HuH-7.5 (cell line): ENCODE results near the gene DTNBP1.
"Not testable (repeated sequence)": the region's sequence is repeated elsewhere in the genome, so short reads cannot be mapped to it uniquely, and the experiment has no call there.

ENCODE experiments used
- DNase-seq: peaks from one replicate; pipeline ENCODE4 v3.0.0; 2011; ENCODE audit warnings: low spot score

The DTNBP1 gene

DNA sequence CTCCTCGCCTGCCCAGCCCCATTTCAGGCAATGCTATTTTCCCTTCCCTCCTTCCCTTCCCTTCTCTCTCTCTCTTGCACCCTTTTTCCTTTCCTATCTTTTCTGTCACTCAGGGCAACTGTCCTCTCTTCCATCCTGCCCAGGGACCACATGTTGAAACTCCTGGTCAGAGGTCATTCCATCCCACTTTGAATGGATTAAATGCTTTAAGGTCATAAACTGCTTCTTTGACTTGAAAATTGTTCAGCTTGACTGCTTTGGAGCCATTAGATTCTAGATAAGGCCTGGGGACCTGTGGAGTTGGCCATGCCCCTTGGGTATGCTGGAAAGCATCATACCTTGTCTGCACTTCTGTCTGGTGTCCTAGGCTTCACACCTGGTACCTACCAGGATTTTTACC lies 106.1 kb downstream of the DTNBP1 start:
- no peak for DNase-seq

DNA sequence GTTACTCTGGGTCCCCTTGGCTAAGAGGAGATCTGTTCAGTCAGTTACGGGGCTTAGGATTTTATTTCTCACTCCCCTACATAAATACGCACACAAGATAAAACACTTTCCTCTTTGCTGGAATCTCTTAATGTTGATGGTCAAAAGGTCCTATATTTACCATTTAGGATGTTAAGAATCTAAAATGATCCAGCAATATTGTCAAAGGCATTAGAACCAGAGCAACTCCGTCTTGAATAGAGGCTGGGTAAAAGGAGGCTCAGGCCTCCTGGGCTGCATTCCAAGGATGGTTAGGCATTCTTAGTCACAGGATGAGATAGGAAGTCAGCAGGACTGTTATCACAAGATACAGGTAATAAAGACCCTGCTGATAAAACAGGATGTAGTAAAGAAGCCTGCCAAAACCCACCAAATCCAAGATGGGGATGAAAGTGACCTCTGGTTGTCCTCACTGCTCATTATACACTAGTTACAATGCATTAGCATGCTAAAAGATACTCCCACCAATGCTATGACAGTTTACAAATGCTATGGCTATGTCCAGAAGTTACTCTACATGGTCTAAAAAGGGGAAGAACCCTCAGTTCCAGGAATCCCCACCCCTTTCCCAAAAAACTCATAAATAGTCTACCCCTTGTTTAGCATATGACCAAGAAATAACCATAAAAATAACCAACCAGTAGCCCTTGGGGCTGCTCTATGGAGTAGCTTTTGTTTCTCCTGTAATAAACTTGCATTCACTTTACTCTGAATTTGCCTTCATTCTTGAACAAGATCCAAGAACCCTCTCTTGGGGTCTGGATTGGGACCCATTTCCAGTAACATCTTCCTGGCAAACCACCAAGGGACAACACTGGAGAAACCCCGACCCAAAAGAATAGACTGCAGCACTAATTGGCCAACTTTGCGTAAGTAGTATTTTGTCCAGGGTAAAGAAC lies 107.5 kb downstream of the DTNBP1 start:
- no peak for DNase-seq

DNA sequence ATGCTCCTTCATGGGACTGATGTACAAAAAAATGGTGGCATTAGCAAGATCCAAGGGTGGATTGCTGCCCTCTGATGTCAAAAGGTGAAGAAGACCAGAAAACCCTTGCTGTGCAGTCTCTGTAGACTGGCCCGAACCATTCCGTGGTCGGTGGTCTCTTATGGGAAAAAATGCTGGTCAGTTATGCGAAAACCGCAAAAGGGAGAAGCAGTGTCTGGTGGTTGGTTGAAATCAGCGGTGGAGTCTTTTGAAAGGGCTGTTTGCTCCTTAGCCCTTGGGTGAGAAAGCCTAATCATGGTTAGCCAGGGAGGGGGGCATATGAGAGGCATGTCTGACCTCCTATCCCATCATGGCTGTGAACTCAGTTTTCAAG lies 108.1 kb downstream of the DTNBP1 start:
- DNase-seq, result no peak

DNA sequence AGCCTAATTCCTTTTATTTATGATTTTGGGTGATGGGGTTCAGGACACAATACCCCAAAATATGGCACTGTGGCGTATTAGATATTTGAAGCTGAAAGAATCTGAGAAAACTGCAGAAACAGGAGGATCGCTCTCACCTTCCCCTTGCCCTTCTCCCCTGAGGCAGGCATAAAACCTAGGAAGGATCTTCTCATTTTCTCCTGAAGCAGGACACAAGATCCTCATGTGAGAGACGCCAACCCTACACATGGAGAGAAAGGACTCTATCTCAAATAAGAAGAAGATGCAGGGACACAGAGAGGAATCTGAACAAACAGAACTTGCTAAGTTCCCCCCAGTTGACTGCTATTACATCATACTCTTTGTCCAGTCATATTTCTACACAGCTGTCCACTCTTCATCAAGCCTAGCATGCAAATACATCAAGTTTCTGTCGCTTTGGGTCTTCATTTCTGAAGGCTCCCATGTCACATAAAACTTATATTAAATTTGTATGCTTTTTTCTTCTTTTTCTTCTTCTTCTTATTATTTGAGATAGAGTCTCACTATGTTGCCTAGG lies 109.0 kb downstream of the DTNBP1 start:
- DNase-seq, result no peak

DNA sequence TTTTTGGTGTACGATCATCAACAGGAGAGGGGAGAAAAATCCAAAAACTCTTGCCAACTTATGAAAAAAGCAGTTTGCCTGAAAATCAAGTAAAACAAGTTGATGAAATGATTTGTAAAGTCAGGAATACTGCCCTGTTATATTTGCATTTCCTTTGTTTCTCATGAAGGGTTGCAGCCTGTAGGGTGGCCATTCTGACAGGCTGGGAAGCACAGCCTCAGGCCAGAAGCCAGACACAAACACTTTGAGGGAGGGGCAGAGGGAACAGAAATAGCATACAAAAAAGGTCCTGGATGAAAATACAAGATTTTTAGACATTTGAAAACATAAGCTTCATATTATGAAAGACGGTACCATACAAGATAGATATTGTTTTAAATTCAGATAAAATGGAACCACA lies 109.8 kb downstream of the DTNBP1 start:
- no peak for DNase-seq

DNA sequence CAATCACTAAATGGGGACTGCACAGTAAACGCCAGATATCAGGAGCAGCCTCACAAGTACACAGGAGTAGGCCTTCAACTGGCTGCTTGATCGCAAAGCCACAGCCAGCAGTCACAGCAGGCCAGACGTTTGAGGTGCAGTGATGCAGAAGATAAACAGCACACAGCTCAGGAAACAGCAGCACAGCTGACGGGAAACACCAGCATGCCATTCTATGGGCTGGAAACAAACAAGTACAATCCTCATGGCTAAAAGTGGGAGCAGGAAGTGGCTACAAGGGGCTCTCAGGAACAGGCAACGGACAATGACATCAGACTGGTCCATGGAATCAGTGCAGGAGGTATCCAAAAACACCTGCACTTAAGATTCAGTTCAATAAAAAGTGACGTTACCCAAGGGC lies 111.0 kb downstream of the DTNBP1 start:
- DNase-seq, result no peak

DNA sequence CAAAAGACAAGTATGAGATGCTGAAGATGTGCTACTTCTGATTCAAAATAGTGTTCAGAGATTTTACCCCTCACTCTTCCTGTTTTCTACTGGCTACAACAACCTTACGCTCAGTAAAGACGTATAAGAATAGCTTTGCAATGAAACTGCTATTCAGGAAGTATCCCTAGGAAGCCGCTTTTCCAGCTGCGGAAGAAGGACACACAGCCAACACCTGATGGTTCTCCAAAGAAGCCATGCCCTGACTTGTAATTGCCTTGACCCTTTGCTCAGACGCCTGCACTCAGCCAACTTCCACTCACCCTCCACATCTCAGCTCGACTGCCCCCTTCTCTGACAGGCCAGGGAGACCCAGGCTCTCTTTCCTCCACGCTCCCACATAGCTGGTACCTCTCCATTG lies 111.6 kb downstream of the DTNBP1 start:
- no peak for DNase-seq

DNA sequence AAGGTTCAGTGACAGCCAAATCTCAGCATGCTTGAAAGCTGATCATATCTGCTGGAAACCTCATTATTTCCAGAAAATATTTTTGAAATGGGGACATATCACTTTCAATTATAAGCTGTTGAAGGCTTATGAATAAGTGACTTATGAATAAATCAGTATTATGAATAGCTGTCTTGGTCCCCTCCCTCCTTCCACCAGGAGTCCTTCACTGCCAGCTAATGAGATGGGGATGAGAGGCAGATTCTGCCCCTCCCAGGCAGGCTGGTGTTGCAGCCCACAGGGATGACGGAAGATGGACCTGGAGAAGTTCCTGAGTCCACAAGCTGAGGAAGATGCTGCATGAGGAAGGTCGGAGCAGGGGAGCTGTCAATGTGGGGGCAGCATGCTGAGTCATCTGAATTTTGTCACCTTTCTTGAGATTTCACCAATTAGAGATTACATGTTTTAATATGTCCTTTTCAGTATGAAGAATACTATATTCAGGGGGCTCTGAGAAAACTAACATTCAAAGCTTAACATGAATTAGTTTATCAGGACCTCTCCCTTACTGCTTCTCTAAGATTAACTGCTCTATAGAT lies 112.2 kb downstream of the DTNBP1 start:
- DNase-seq, result no peak

DNA sequence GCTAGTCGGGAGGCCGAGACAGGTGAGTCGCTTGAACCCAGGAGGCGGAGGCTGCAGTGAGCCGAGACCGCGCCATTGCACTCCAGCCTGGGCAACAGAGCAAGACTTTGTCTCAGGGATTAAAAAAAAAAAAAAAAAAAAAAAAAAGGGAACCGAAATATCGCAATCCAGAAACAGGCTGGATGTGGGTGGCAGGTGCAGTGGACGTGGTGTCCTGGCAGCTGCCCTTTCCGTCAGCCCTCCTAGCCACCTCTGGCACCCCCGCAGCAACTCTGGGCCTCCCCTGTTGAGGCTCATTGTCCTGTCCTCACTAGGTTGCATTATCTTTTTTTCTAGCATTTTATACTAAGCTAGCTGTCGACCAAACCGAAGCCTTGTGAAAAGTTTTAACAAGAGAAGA lies 113.5 kb downstream of the DTNBP1 start:
- no peak for DNase-seq

DNA sequence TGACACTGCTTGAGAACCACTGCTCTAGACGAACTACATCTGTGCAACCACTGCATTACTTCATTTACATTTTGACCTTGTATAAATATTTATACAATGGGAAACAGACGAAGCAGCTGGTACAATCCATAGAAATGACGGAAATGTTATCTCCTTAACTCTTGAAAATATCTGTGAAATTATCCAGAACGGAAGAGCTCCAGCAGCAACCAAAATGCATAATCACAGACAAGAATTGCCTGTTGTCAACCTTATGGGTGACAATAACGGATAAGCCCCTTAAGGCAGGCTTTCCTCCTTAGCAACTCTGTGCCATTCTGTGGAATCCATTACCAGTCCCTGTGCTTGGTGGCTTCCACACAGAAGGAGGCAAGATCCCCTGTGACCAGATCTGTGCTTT lies 115.4 kb downstream of the DTNBP1 start:
- no peak for DNase-seq

DNA sequence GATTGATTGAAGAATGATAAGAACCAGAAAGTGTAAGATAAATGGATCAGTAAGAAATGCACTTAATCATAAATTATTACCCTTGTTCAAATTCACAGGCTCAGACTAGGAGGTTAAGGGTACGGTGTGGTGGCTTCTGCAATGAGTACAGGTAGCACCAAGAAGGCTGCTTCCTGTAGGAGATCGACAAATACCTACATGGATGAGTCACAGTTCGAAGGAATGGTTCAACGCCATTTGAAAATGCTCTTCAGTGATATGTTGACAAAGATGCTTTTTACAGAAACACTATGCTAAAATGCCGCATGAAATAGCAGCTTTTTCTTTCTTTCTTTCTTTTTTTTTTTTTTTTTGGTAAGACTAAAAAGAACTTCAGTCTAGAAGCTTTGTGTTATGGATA lies 116.2 kb downstream of the DTNBP1 start:
- DNase-seq, result no peak

DNA sequence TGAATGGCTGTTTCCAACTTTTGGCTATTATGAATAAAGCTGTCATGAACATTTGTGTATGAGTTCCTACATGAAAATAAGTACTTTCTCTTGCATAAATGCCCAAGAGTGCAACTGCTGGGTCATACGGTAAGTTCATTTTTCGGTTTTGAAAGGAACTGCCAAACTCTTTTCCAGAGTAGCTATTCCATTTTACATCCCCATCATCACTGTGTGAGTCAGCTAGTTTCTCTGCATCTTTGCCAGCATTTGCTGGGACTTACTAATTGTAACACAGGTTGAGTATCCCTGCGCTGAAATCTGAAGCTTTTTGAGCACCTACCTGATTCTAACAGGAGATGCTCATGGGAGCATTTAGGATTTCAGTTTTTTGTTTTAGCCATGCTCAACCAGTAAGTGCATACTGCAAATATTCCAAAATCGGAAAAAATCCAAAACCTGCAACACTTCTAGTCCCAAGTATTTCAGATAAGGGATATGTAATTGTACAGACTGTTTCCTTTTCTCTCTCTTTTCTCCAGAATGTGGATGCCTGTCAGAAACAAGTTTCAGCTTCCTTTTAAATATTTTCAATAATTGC lies 118.4 kb downstream of the DTNBP1 start:
- DNase-seq, result no peak

DNA sequence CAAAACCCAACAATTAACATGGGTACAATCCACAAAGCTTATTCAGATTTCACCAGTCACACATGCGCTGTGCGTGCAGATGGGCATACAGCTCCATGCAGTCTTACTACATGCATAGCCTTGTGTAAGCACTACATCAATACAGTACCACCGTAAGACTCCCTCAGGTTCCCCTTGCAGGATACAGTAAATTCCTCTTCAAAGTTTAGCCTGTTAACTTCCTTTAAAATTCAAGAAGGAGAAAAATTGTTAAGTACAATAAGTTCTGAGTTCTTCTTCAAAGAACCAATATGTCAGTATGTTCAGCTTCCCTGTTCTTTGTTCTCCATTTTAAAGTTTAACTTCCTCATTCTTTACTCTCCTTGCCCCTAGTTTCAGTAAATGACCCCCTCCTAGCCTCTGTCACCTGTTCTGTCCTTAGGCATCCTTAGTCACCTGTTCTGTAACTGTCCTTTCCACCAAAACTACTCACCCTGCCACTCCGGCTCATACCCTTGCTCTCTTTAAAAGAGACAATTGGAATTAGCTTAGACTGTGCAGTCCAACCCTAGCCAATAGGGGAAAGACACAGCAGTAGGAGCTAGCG lies 119.4 kb downstream of the DTNBP1 start:
- DNase-seq, result not testable (repeated sequence)

DNA sequence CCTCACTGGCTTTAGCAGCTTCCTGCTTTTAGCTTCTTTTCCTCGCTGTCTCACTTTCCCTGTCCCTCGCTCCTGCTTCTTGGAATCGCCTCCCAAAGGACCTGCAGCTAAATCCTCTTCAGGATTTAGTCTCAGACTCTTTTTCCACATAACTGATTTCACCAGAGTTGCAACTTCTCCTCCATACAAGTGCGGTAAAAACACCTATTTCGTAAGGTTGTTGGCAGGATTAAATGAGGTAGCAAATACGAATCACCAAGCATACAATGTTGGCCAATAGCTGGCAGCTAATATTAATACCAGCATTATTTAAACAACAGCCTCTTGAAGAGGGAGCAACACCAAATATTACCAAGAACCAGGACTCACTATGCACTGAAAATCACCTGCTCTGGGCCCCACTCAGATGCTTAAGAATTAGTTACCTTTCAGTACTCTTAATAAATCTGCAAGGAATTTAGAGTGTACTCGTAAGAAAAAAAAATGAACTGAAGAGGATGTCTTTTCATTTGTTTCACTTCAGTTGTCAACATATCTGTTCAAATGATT lies 123.0 kb downstream of the DTNBP1 start:
- no peak for DNase-seq

DNA sequence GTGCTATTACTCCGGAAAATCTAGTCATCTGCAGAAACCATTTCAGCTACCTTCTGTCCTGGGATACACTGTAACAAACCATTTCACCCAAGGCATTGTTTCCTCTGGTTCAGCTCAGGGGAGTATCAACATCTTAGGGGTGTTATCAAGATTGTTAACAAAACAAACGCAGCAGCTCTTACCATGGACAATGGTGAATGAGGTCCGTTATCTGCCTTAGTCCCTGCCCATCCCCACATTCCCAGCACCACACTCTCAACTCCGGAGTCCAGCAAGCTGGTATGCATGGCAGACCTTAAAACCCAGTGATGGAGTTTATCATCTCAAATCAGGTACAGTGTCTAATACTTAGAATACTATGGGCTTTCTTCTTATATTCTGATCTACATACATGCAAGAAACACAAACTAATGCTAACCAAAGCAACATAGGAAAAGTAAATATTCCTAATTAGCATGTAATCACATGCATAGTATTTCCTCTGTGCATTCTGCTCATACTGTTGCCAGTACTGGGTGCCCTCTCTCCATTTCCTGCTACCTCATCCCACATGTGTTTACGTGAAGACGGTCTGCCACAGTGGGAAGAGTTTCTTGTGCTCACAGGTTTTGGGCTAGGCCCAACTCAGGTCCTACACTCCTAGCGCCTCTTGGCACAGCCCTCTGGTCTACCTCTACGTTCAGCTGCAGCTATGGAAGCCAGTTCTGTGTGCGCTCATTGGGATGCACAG lies 123.9 kb downstream of the DTNBP1 start:
- DNase-seq, result no peak

DNA sequence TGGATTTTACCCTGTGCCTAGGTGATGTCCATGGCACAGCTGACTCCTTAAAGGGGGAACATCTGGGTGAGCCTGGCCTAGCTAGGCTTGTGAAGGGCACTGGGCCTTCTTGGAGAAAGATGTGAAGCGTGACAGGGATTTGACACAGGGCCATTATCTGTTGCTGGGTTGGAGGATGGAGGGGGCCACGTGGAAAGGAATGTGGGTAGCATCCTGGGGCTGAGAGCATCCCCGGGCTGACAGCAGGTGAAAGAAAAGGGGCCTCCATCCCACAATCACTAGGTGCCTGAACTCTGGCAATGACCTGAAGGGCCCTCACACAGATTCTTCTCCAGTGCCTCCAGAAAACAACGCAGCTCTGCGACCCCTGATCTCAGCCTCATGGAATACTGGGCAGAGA lies 124.7 kb downstream of the DTNBP1 start:
- DNase-seq, result no peak

DNA sequence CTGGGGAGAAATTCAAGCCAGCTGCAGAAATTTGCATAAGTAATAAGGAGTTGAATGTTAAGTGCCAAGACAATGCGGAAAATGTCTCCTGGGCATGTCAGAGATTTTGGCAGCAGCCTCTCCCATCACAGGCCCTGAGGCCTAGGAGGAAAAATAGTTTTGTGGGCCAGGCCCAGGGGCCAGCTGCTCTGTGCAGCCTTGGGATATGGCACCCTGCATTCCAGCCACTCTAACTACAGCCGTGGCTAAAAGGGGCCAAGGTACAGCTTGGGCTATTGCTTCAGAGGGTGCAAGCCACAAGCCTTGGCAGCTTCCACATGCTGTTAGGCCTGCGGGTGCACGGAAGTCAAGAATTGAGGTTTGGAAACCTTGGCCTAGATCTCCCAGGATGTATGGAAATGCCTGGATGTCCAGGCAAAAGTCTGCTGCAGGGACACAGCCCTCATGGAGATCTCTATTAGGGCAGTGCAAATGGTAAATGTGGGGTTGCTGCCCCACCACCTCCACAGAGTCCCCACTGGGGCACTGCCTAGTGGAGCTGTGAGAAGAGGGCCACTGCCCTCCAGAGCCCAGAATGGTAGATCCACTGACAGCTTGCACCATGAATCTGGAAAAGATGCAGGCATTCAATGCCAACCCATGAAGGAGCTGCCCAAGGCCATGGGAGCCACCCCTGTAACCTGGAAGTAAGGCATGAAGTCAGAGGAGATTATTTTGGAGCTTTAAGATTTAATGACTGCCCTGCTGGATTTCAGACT lies 126.5 kb downstream of the DTNBP1 start:
- no peak for DNase-seq

DNA sequence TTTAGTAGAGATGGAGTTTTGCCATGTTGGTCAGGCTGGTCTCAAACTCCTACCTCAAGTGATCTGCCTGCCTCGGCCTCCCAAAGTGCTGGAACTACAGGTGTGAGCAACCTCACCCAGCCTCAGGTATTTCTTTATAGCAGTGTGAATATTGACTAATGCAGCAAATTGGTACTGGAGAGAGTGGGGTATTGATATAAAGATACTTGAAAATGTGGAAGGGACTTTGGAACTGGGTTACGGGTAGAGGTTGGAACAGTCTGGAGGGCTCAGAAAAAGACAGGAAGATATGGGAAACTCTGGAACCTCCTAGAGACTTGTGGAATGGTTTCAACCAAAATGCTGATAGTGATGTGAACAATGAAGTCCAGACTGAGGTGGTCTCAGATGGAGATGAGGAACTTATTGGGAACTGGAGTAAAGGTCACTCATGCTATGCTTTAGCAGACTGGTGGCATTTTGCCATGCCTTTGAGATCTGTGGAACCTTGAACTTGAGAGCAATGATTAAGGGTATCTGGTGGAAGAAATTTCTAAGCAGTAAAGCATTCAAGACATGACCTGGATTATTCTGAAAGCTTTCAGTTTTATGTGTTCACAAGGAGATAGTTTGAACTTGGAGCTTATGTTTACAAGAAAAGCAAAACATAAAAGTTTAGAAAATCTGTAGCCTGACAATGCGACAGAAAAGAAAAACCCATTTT lies 127.2 kb downstream of the DTNBP1 start:
- no peak for DNase-seq

DNA sequence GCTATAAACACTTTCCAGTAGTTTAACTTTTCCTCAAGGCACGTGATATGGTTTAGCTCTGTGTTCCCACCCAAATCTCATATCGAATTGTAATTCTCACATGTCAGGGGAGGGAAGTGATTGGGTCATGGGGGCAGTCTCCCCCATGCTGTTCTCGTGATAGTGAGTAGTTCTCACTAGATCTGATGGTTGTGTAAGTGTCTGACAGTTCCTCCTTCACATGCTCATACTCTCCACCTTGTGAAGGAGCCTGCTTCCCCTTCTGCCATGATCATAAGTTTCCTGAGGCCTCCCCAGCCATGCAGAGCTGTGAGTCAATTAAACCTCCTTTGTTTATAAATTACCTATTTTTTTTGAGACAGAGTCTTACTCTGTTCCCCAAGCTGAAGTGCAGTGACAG lies 127.9 kb downstream of the DTNBP1 start:
- no peak for DNase-seq

DNA sequence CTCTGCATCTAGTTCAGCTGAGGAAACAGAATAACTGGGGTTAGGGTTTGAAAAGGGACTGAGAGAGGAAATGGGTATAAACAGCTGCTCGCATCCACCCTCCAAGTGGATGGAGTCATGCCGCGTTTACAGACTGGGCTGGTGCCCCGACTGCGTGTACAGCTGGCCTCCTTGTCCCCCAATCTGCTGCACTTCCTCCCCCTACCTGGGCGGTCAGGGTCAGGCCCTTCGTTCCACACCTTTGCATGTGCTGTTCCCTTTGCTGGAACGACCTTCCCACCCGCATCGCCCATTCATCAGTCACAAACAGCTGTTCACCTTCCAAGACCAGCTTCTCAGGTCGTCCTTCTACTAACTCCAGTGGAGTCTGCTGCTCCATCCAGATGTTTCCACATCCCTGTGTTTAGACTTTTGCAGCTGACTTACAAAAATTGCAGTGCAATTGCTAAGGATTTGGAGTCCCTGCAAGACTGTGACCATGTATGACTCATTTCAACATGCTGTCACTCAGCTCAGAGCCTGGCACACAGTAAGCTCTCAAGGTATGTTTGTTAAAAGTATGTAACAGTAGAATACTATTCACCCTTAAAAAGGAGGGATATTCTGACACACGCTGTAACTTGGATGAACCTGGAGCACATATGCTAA lies 129.3 kb downstream of the DTNBP1 start:
- no peak for DNase-seq
